Fibroblast of skin of left biceps (primary cell): ENCODE data around the gene METRN.

Experiments used
- DNase-seq, 2 experiments: peaks; one replicate each; pipeline ENCODE4 v3.0.0-alpha.2; 2013; ENCODE audit warnings: low read depth in 2 of 2

Gene METRN

DNA sequence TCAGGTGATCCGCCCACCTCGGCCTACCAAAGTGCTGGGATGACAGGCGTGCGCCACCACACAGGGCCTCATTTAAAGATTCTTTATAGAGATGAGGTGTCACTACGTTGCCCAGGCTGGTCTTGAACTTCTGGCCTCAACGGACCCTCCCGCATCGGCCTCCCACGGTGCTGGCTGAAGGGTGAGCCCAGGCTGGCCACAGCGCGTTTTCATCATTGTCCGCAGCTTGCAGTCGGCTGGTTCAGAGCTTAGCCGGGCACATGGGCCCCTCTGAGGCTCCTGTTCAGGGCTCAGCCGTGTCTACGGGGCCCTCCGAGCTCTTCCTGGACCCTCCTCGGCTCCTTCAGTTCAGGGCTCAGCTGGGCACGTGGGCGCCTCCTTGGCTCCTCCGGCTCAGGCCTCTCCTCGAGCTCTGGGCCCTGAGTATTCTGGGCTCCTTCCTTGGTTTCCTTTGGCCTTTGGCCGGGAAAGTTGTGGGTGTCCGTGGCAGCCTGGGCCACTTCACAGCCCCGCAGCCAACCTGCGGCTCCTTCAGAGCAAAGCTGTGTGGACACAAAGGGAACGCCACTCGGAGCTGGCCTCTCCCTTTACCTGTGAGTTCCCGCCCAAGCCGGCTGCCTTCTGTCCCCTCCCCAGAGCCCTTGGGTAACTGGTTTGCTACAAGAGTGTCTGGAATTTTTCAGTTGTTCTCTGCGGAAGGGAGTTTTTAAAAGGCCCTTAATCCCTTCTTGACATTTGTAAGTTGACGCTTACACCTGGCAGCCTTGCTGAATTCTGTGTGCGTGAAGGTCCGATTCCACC lies 44.4 kb downstream of the METRN start:
- DNase-seq: no peak

GRCh38 chr16:760065-760464 lies 45.1 kb downstream of the METRN start:
- DNase-seq: no peak

GRCh38 chr16:760545-761343 lies 45.8 kb downstream of the METRN start, which contains the start of gene MSLN:
MSLN (plus strand) TSS chr16:760734; CDS start chr16:762681, 1,947 bp downstream.
- no peak for DNase-seq

GRCh38 chr16:761625-762513 lies 47.0 kb downstream of the METRN start:
- DNase-seq: no peak

- DNase-seq: no peak
Measured at GRCh38 chr16:762595-763268, 47.8 kb downstream of the METRN start.

DNA sequence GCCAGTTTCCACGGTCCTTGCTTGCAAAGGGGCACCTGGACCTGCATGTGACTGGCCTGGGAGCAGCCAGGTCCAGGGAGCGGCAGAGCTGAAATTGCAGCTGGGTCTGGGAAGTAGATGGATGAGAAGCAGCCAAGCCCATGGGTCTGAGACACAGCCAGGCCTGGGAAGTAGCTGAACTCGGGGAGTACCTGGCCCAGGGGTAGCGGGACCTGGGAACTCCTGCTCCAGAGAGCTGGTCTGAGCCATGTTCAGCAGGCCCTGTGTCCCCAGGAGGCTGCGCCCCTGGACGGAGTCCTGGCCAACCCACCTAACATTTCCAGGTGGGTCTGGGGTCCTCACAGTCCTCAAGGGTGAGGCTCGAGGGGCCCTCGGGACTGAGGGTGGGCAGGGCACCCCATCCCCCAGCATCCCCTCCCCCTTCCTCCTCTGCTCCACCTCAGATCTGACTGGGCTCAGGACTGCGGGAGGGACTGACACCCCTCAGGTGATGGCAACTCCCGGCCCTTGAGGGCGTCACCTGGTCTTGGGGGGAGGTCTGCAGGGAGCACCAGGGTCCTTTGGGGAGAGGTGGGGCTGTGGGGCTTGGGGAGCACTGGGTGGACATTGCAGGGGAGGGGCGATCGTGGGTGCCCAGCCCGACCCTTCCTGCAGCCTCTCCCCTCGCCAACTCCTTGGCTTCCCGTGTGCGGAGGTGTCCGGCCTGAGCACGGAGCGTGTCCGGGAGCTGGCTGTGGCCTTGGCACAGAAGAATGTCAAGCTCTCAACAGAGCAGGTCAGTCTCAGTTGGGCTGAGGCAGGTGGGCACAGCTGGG lies 48.7 kb downstream of the METRN start:
- DNase-seq: no peak

GRCh38 chr16:764184-764750 lies 49.3 kb downstream of the METRN start:
- DNase-seq: no peak

GRCh38 chr16:764848-765487 lies 50.0 kb downstream of the METRN start:
- DNase-seq: no peak

DNA sequence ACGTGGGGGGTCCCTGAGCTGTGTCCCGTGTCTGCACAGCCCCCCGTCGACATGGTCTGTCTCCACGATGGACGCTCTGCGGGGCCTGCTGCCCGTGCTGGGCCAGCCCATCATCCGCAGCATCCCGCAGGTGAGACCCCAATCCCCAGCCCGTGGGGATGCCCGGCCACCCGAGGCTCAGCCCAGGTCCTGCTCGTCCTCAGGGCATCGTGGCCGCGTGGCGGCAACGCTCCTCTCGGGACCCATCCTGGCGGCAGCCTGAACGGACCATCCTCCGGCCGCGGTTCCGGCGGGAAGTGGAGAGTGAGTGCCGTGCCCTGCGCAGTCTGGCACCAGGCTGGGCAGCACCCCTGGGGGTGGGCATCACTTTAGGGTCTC lies 50.6 kb downstream of the METRN start:
- DNase-seq: no peak

DNA sequence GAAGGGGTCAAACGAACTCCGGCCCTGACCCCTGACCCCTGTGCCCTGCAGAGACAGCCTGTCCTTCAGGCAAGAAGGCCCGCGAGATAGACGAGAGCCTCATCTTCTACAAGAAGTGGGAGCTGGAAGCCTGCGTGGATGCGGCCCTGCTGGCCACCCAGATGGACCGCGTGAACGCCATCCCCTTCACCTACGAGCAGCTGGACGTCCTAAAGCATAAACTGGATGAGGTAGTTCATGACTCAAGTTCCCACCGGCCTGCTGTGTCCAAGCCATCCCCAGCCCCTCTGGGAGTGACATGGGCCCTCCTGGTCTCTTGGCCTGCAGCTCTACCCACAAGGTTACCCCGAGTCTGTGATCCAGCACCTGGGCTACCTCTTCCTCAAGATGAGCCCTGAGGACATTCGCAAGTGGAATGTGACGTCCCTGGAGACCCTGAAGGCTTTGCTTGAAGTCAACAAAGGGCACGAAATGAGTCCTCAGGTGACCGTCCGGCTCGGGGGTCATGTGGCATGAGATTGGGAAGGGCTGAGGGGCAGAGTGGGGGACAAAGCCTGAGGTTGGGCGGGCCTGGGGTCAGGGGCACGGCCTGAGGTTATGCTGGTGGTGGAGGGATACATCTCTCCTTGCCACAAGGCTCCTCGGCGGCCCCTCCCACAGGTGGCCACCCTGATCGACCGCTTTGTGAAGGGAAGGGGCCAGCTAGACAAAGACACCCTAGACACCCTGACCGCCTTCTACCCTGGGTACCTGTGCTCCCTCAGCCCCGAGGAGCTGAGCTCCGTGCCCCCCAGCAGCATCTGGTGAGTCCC lies 51.3 kb downstream of the METRN start:
- no peak for DNase-seq

GRCh38 chr16:766820-767640 lies 52.1 kb downstream of the METRN start:
- DNase-seq: no peak

GRCh38 chr16:767743-768235 lies 52.9 kb downstream of the METRN start:
- DNase-seq: no peak

DNA sequence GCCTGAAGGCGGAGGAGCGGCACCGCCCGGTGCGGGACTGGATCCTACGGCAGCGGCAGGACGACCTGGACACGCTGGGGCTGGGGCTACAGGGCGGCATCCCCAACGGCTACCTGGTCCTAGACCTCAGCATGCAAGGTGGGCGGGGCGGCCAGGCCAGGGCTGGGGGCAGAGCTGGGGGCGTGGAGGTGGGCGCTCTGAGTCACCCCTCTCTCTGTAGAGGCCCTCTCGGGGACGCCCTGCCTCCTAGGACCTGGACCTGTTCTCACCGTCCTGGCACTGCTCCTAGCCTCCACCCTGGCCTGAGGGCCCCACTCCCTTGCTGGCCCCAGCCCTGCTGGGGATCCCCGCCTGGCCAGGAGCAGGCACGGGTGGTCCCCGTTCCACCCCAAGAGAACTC lies 53.5 kb downstream of the METRN start:
- no peak for DNase-seq
